Fibroblast of mammary gland (primary cell): ENCODE measurements around the gene ARL16.

Experiments
- DNase-seq: peaks from one replicate; pipeline ENCODE4 v3.0.0-alpha.2; 2010; ENCODE audit warnings: low read depth
- H3K4me3 ChIP-seq: 2 replicates; pipeline ENCODE4 v1.5.1; 2011; ENCODE audit warnings: low read depth, mild to moderate bottlenecking, low read length, moderate library complexity; ENCODE audit not compliant: control insufficient read depth
- CTCF ChIP-seq: conservative IDR thresholded peaks from 2 replicates; pipeline ENCODE4 v1.5.1; 2011; ENCODE audit warnings: low read depth, low read length, inconsistent platforms; ENCODE audit not compliant: control insufficient read depth, insufficient read depth

Gene ARL16

DNA sequence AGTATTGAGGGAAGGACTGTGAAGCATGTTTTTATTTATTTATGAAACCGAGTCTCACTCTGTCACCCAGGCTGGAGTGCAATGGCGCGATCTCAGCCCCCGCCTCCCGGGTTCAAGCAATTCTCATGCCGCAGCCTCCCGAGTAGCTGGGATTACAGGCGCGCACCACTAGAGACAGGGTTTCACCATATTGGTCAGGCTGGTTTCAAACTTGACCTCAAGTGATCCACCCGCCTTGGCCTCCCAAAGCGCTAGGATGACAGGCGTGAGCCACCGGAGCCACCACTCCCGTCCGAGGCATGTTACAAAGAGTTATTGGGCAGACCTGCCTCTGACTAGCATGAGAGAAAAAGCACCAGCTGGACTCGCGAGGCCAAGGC lies 22.6 kb upstream of the ARL16 start:
- DNase-seq = no peak
- TF ChIP-seq CTCF = no peak
- no peak overlapping the region for H3K4me3 ChIP-seq

- DNase-seq = no peak
- no peak overlapping the region for H3K4me3 ChIP-seq
- no peak for TF ChIP-seq CTCF
Observed at GRCh38 chr17:81705518-81706231, 22.1 kb upstream of the ARL16 start.

DNA sequence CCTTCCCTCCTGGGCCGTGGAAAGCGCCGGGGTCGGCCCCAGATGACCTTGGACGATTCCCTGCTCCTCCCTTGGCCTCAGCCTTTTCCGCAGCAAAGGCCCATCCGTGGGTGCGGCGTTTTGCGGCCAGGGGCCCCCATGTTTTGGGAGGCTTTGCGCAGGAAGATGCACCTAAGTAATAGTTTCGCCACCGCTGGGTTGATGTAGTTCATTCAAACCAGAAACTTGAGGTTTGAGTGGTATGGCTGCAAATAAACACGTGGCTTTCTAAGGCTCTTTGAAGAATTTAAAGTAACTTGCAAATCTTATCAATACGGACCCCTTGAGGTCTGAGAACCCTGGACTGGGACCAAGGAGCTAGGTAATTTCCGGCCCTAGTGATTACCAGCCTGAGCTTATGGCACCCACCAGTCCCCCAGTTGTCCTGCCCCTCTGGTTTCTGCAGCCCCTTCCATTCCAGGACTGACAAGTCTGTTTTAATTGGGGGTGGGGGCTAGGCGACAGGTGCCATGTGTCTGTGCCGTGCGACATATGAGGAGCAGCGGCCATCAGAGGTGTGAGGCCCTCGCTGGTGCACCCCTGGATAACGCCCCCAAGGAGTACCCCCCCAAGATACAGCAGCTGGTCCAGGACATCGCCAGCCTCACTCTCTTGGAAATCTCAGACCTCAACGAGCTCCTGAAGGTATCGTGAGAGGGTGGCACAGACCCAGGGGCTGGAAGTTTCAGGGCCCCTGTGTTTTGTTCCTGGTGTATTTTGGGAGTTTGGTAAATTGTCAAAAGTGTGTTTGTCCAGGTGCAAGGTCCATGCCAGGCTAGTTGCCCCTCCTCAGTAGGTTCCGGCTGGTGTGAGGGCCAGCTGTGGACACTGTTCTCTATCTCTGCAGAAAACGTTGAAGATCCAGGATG lies 20.4 kb upstream of the ARL16 start:
- DNase-seq = no peak
- H3K4me3 ChIP-seq = peak overlapping the region; percentile 87
- TF ChIP-seq CTCF = no peak

DNA sequence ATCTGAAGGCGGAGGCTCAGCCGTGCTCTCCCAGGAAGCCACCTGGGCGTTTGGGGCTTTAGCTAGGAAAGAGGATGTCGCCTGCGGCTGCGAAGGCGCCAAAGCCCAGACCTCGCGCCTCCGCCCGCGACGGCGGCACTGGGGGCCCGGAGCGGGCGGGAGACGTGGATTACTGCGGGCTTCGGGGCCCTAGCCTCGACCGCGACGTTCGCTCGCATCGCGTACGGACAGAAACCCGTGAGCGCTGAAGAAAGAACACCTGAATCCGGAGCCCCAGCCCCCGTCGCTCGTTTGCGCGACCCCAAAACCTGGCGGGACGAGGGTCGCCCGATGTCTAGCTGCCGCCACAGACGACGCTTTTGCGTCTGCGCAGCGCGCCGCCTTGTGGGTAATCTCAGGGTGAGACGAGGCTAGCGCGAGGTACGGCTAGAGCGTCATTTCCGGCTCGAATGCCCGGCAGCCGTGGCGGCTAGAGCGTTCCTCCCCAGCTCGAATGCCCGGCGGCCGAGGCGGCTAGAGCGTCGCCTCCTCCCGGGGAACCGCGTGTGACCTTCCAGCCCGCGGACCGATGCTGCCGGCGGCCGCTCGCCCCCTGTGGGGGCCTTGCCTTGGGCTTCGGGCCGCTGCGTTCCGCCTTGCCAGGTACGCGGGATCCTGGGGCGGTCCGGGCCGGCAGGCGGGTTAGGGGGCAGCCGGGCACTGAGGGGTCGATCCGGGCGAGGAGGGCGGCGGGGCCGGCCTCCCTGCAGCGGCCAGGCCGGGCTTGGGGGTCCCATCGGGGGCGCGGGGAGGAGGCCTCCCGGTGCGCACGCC lies 19.5 kb upstream of the ARL16 start, which contains the start of gene MRPL12:
MRPL12 (plus strand) TSS at position 434 of the 813 bp plus-strand sequence; CDS start at position 569, 135 bp downstream.
- H3K4me3 ChIP-seq = peak within 1 kb of the TSS; percentile 87
- peak; percentile 89 for DNase-seq
- TF ChIP-seq CTCF = no peak

DNA sequence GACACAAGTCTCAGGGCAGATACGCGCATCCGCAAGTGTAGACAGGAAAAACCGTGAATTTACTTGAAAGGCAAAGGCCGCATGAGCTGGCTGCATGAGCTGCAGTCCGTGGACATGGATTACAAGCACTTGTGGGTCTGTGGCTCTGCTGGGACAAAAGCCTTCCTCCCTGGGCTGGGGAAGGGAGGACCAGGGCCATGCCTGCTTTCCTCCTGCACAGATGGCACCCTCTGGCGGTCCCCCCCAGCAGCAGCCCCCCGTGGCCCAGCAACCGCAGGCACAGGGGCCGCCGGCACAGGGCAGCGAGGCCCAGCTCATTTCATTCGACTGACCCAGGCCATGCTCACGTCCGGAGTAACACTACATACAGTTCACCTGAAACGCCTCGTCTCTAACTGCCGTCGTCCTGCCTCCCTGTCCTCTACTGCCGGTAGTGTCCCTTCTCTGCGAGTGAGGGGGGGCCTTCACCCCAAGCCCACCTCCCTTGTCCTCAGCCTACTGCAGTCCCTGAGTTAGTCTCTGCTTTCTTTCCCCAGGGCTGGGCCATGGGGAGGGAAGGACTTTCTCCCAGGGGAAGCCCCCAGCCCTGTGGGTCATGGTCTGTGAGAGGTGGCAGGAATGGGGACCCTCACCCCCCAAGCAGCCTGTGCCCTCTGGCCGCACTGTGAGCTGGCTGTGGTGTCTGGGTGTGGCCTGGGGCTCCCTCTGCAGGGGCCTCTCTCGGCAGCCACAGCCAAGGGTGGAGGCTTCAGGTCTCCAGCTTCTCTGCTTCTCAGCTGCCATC lies 17.9 kb upstream of the ARL16 start:
- DNase-seq = no peak
- H3K4me3 ChIP-seq = peak overlapping the region; percentile 87
- no peak for TF ChIP-seq CTCF
